Keratinocyte (primary cell): ENCODE data around the gene ROBO2. TPM values are rescaled to one million over a fixed set of nuclear protein-coding genes. Genes with fewer than 3 reads are reported as not detected.

Experiments used
- DNase-seq: peaks from one replicate; pipeline ENCODE4 v3.0.0-alpha.2; 2011; ENCODE audit warnings: low read depth, missing footprints, low spot score
- FAIRE-seq: peaks from 2 replicates; lab custom pipeline; 2011; peaks lifted over from hg19 to GRCh38; lab: Jason Lieb, UNC
- H2AFZ ChIP-seq: 2 replicates; pipeline ENCODE4 v1.6.0; 2012; ENCODE audit warnings: low read length, control low read depth, inconsistent platforms; ENCODE audit not compliant: control insufficient read depth
- H3K27ac ChIP-seq: 2 replicates; pipeline ENCODE4 v1.5.1; 2011; ENCODE audit warnings: low read length; ENCODE audit not compliant: control insufficient read depth, insufficient read depth
- H3K27me3 ChIP-seq: 3 replicates; pipeline ENCODE4 v1.6.0; 2011; ENCODE audit warnings: low read length; ENCODE audit not compliant: control insufficient read depth, insufficient read depth; ENCODE audit errors: extremely low read depth
- H3K36me3 ChIP-seq, 2 experiments: 2 replicates in 1 of 2; 3 replicates in 1 of 2; pipeline ENCODE4 v1.5.1; 2011; ENCODE audit warnings: low read length in 2 of 2, mild to moderate bottlenecking in 1 of 2; ENCODE audit not compliant: control insufficient read depth in 2 of 2, insufficient read depth in 2 of 2; ENCODE audit errors: extremely low read depth in 1 of 2
- H3K4me1 ChIP-seq: 3 replicates; pipeline ENCODE4 v1.5.1; 2011; ENCODE audit warnings: low read length; ENCODE audit not compliant: control insufficient read depth, insufficient read depth; ENCODE audit errors: extremely low read depth
- H3K4me2 ChIP-seq: 3 replicates; pipeline ENCODE4 v1.6.0; 2011; ENCODE audit warnings: low read depth, low read length; ENCODE audit not compliant: control insufficient read depth, insufficient read depth; ENCODE audit errors: extremely low read depth
- H3K4me3 ChIP-seq, 3 experiments: fragments of 200-600 bp in 1 of 3; sonication (generic) in 1 of 3; 2 replicates in 2 of 3; 3 replicates in 1 of 3; pipeline ENCODE4 v1.5.1; 2011 to 2016; ENCODE audit warnings: low read length in 3 of 3, mild to moderate bottlenecking in 3 of 3, control low read depth in 2 of 3, inconsistent platforms in 1 of 3, low read depth in 1 of 3, mixed read lengths in 1 of 3, mixed run types in 1 of 3, moderate library complexity in 1 of 3; ENCODE audit not compliant: control insufficient read depth in 2 of 3, insufficient read depth in 2 of 3; ENCODE audit errors: extremely low read depth in 1 of 3
- H3K79me2 ChIP-seq: 2 replicates; pipeline ENCODE4 v1.6.0; 2012; ENCODE audit warnings: low read length; ENCODE audit not compliant: control insufficient read depth, insufficient read depth
- H3K9ac ChIP-seq: 3 replicates; pipeline ENCODE4 v1.6.0; 2011; ENCODE audit warnings: low read length; ENCODE audit not compliant: control insufficient read depth, insufficient read depth; ENCODE audit errors: extremely low read depth
- H3K9me1 ChIP-seq: 3 replicates; pipeline ENCODE4 v1.6.0; 2011; ENCODE audit warnings: low read length; ENCODE audit not compliant: control insufficient read depth, insufficient read depth; ENCODE audit errors: extremely low read depth
- H3K9me3 ChIP-seq: 2 replicates; pipeline ENCODE4 v1.5.1; 2012; ENCODE audit warnings: low read depth, low read length; ENCODE audit not compliant: control insufficient read depth
- H4K20me1 ChIP-seq: 3 replicates; pipeline ENCODE4 v1.6.0; 2011; ENCODE audit warnings: low read length; ENCODE audit not compliant: control insufficient read depth, insufficient read depth; ENCODE audit errors: extremely low read depth
- EZH2 ChIP-seq: IDR thresholded peaks from one replicate; pipeline ENCODE4 v1.6.1; 2012; ENCODE audit warnings: inconsistent platforms, mild to moderate bottlenecking, low read length, moderate library complexity
- dilution Hi-C: fragments of 300-500 bp; cut with MboI; formaldehyde crosslinking; loops from one replicate; pipeline ENCODE4 v1.7.0; 2020; ENCODE audit warnings: low sequenced_read_pairs; ENCODE audit not compliant: extremely low pct_ligation_motif_present
- polyA plus RNA-seq, 5 experiments: library from polyadenylated mRNA; depleted of rRNA in 3 of 5; stranded (reverse) in 3 of 5; stranded (forward) in 1 of 5; unstranded in 1 of 5; fragments of >200 nt; gene quantifications; 1 replicate in 1 of 5; 2 replicates in 3 of 5; 3 replicates in 1 of 5; pipeline versions ENCODE4 v1.2.1 to v1.2.3, GENCODE V29; 2011 to 2012; ENCODE audit warnings: missing spikeins in 2 of 5, low read depth in 1 of 5, low replicate concordance in 1 of 5
- TF ChIP-seq, protein P1 (sequence below), 3 experiments: IDR thresholded peaks in 1 of 3; conservative IDR thresholded peaks in 1 of 3; optimal IDR thresholded peaks in 1 of 3; 2 replicates in 2 of 3; 3 replicates in 1 of 3; pipeline versions ENCODE3 to v1.5.1; 2011; ENCODE audit warnings: low read length in 3 of 3, mild to moderate bottlenecking in 3 of 3, moderate library complexity in 2 of 3, control low read depth in 1 of 3, inconsistent platforms in 1 of 3; ENCODE audit not compliant: insufficient read depth in 2 of 3; ENCODE audit errors: extremely low read depth in 1 of 3

ROBO2 gene
- polyA plus RNA-seq, 1 donor (not counting 4 experiments of a cell fraction or from before 2014, with no cell fraction given) = 0.30 TPM

DNA sequence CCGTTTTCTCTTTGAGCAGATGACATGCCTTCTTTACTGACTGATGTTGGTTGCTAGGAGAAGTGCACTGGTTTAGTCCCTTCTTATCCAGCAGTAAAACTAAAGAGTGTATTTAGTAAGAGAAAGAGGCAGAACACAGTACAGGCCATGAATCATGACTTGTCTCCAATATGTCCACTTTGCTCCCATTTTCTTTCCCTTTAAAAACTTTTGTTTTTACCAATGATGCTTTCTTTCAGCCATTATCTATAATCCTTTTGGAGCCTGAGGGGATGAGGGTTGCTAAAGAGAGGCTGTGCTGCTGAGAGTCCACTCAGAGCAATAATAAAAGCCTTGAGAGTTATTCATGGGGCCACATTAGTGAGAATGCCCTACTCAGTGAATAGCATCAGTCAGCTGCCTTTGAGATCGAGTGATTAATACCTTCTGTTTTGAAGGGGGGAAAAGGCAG is 12.2 kb downstream of the ROBO2 start:
- Histone ChIP-seq H3K9me3 (no peaks in the 10 kb centered on the region), H3K9ac (no peak overlapping the region), H2AFZ (no peak overlapping the region), H3K27ac (no peak overlapping the region), H3K4me1 (peaks cover 5% of the 10 kb centered on the region), H3K9me1 (no peaks in the 10 kb centered on the region), H3K4me3 (no peak overlapping the region), H4K20me1 (no peaks in the 10 kb centered on the region), H3K79me2 (no peaks in the 10 kb centered on the region), H3K4me2 (no peak overlapping the region), H3K27me3 (no peaks in the 10 kb centered on the region), H3K36me3 (no peaks in the 10 kb centered on the region)
- TF ChIP-seq, protein P1, sequence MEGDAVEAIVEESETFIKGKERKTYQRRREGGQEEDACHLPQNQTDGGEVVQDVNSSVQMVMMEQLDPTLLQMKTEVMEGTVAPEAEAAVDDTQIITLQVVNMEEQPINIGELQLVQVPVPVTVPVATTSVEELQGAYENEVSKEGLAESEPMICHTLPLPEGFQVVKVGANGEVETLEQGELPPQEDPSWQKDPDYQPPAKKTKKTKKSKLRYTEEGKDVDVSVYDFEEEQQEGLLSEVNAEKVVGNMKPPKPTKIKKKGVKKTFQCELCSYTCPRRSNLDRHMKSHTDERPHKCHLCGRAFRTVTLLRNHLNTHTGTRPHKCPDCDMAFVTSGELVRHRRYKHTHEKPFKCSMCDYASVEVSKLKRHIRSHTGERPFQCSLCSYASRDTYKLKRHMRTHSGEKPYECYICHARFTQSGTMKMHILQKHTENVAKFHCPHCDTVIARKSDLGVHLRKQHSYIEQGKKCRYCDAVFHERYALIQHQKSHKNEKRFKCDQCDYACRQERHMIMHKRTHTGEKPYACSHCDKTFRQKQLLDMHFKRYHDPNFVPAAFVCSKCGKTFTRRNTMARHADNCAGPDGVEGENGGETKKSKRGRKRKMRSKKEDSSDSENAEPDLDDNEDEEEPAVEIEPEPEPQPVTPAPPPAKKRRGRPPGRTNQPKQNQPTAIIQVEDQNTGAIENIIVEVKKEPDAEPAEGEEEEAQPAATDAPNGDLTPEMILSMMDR (optimal IDR thresholded peaks at IDR 0.05 in 1 of 3, IDR thresholded peaks at IDR 0.05 in 1 of 3, conservative IDR thresholded peaks at IDR 0.05 in 1 of 3; ENCODE audit: extremely low read depth in 1 of 3, insufficient read depth in 2 of 3, low read length in 3 of 3) = no peak
- TF ChIP-seq EZH2 = no peak
- DNase-seq (no peak), FAIRE-seq (no peak)
- dilution Hi-C loops = no loop called here

GRCh38 chr3:77052733-77053670 is 13.1 kb downstream of the ROBO2 start:
- Histone ChIP-seq H3K9me1 (no peaks in the 10 kb centered on the region), H3K27me3 (no peaks in the 10 kb centered on the region), H3K27ac (no peak overlapping the region), H3K4me2 (no peak overlapping the region), H3K36me3 (no peaks in the 10 kb centered on the region), H3K9me3 (no peaks in the 10 kb centered on the region), H2AFZ (no peak overlapping the region), H3K9ac (no peak overlapping the region), H4K20me1 (no peaks in the 10 kb centered on the region), H3K4me1 (peaks cover 5% of the 10 kb centered on the region), H3K79me2 (no peaks in the 10 kb centered on the region), H3K4me3 (no peak overlapping the region)
- dilution Hi-C loops = no loop called here
- no peak for FAIRE-seq
- TF ChIP-seq EZH2 = no peak
- TF ChIP-seq, protein P1 (optimal IDR thresholded peaks at IDR 0.05 in 1 of 3, IDR thresholded peaks at IDR 0.05 in 1 of 3, conservative IDR thresholded peaks at IDR 0.05 in 1 of 3; ENCODE audit: extremely low read depth in 1 of 3, insufficient read depth in 2 of 3, low read length in 3 of 3) = no peak
- DNase-seq = no peak
